HCEC 1CT (cell line): ENCODE measurements around the gene PES1.
"Not testable (repeated sequence)": the region's sequence is repeated elsewhere in the genome, so short reads cannot be mapped to it uniquely, and the experiment has no call there.

Source experiments
- DNase-seq: peaks from one replicate; pipeline ENCODE4 v3.0.0-alpha.2; 2017

The PES1 gene

GRCh38 chr22:30607939-30608338 lies 16.2 kb upstream of the PES1 start:
- DNase-seq, result no peak

GRCh38 chr22:30607300-30607930 lies 15.7 kb upstream of the PES1 start:
- no peak for DNase-seq

- DNase-seq, result peak; percentile 72
Measured at GRCh38 chr22:30606455-30607299, 15.0 kb upstream of the PES1 start, which contains the start of gene TCN2. Gene TCN2 (plus strand): TSS chr22:30607174. CDS start chr22:30607332, 158 bp downstream.

- DNase-seq, result peak; percentile 58
Measured at GRCh38 chr22:30605449-30606110, 13.9 kb upstream of the PES1 start.

- DNase-seq, result no peak
Measured at GRCh38 chr22:30604723-30605122, 13.0 kb upstream of the PES1 start.

GRCh38 chr22:30603801-30604200 lies 12.1 kb upstream of the PES1 start:
- no peak for DNase-seq

GRCh38 chr22:30602049-30602448 lies 10.3 kb upstream of the PES1 start:
- peak; percentile 37 for DNase-seq

- no peak for DNase-seq
Measured at GRCh38 chr22:30601464-30601863, 9.8 kb upstream of the PES1 start.

- no peak for DNase-seq
Measured at GRCh38 chr22:30600921-30601320, 9.2 kb upstream of the PES1 start.

- DNase-seq, result peak; percentile 8
Measured at GRCh38 chr22:30598986-30599385, 7.3 kb upstream of the PES1 start.

- DNase-seq, result no peak
Measured at GRCh38 chr22:30596886-30597285, 5.2 kb upstream of the PES1 start.

GRCh38 chr22:30596199-30596598 lies 4.5 kb upstream of the PES1 start:
- no peak for DNase-seq

GRCh38 chr22:30592360-30592713 lies 627 bp upstream of the PES1 start:
- DNase-seq, result not testable (repeated sequence)

- DNase-seq, result peak; percentile 25
Measured at GRCh38 chr22:30591191-30591587, 521 bp downstream of the PES1 start.

GRCh38 chr22:30586414-30586813 lies 5.3 kb downstream of the PES1 start:
- no peak for DNase-seq

GRCh38 chr22:30584441-30584840 lies 7.3 kb downstream of the PES1 start:
- DNase-seq, result no peak

GRCh38 chr22:30582788-30583545 lies 8.7 kb downstream of the PES1 start:
- no peak for DNase-seq

GRCh38 chr22:30582051-30582450 lies 9.7 kb downstream of the PES1 start:
- DNase-seq, result no peak

- DNase-seq, result no peak
Measured at GRCh38 chr22:30580896-30581295, 10.8 kb downstream of the PES1 start.

GRCh38 chr22:30578481-30578880 lies 13.2 kb downstream of the PES1 start:
- no peak for DNase-seq

- no peak for DNase-seq
Measured at GRCh38 chr22:30575859-30576258, 15.9 kb downstream of the PES1 start.

GRCh38 chr22:30574997-30575671 lies 16.6 kb downstream of the PES1 start:
- DNase-seq, result peak; percentile 68
